A549 (cell line): ENCODE measurements around the gene CSTF3. TPM values are rescaled to one million over a fixed set of nuclear protein-coding genes. Genes with fewer than 3 reads are reported as not detected.

Experiments used
- ATAC-seq, 2 experiments: fragments of 200-7000 bp in 1 of 2; fragments of >200 bp in 1 of 2; cut with Nextera tagmentation in 1 of 2; cut with Tn5 transposase in 1 of 2; 3 replicates each; pipeline versions ENCODE4 v1.8.0 to v1.9.1; 2018 to 2020; ENCODE audit warnings: mild to moderate bottlenecking in 1 of 2, moderate library complexity in 1 of 2
- CTCF ChIA-PET: fragments of 300-600 bp; sonication (Branson Sonifier 250); formaldehyde crosslinking; extraction: SDS; loops from one replicate; lab custom pipeline; 2021; ENCODE audit warnings: antibody characterized with exemption, inconsistent platforms; lab: Yijun Ruan, JAX
- POLR2A ChIA-PET: fragments of 350-600 bp; formaldehyde crosslinking; extraction: SDS; loops from one replicate; lab custom pipeline; 2021; ENCODE audit warnings: antibody characterized with exemption, inconsistent platforms; lab: Yijun Ruan, JAX
- DNase-seq, 2 experiments: peaks; one replicate each; pipeline versions ENCODE4 v3.0.0 to v3.0.0-alpha.2; 2011 to 2016; ENCODE audit warnings: low read depth in 1 of 2, low spot score in 1 of 2
- FAIRE-seq: peaks from 2 replicates; lab custom pipeline; 2011; peaks lifted over from hg19 to GRCh38; lab: Jason Lieb, UNC
- H3K27ac ChIP-seq, 2 experiments: fragments of >200 bp; sonication (Bioruptor Twin); formaldehyde crosslinking; 3 replicates each; pipeline ENCODE4 v1.5.1; 2016 to 2017
- H3K4me1 ChIP-seq: fragments of >200 bp; sonication (Bioruptor Twin); formaldehyde crosslinking; 3 replicates; pipeline ENCODE4 v1.6.1; 2016
- H3K4me2 ChIP-seq: fragments of >200 bp; sonication (Bioruptor Twin); formaldehyde crosslinking; 3 replicates; pipeline ENCODE4 v1.6.1; 2016
- H3K4me3 ChIP-seq: fragments of >200 bp; sonication (Bioruptor Twin); formaldehyde crosslinking; 3 replicates; pipeline ENCODE4 v1.5.1; 2016
- H3K9me3 ChIP-seq: fragments of >200 bp; sonication (Bioruptor Twin); formaldehyde crosslinking; 3 replicates; pipeline ENCODE4 v1.6.1; 2016
- BHLHE40 ChIP-seq: IDR thresholded peaks from 2 replicates; pipeline ENCODE4 v1.6.1; 2012; ENCODE audit warnings: low read depth, low read length, inconsistent platforms
- CBX2 ChIP-seq: fragments of 200-600 bp; sonication (generic); IDR thresholded peaks from 2 replicates; pipeline ENCODE4 v1.6.1; 2016; ENCODE audit warnings: low read depth, mild to moderate bottlenecking, borderline replicate concordance
- CBX8 ChIP-seq: fragments of 200-600 bp; sonication (generic); IDR thresholded peaks from 2 replicates; pipeline ENCODE4 v1.6.1; 2016
- CHD2 ChIP-seq: fragments of 150-350 bp; IDR thresholded peaks from 2 replicates; pipeline ENCODE4 v1.6.1; 2014; ENCODE audit warnings: low read length; ENCODE audit not compliant: partially characterized antibody
- CHD4 ChIP-seq: fragments of 200-600 bp; sonication (generic); IDR thresholded peaks from 2 replicates; pipeline ENCODE4 v1.6.1; 2016; ENCODE audit warnings: antibody characterized with exemption, mild to moderate bottlenecking, borderline replicate concordance
- EHMT2 ChIP-seq: fragments of 200-600 bp; sonication (generic); IDR thresholded peaks from 2 replicates; pipeline ENCODE4 v1.6.1; 2016; ENCODE audit warnings: antibody characterized with exemption, low read depth, mild to moderate bottlenecking, moderate library complexity
- ELK1 ChIP-seq: fragments of 150-350 bp; IDR thresholded peaks from 2 replicates; pipeline ENCODE4 v1.6.1; 2014; ENCODE audit warnings: low read depth, mild to moderate bottlenecking, low read length
- ESRRA ChIP-seq: fragments of 150-350 bp; IDR thresholded peaks from 2 replicates; pipeline ENCODE4 v1.6.1; 2014; ENCODE audit warnings: mild to moderate bottlenecking, low read length, borderline replicate concordance
- FOSL2 ChIP-seq, 2 experiments: fragments of 450-650 bp in 1 of 2; fragments of >200 bp in 1 of 2; sonication (Bioruptor Twin) in 1 of 2; formaldehyde crosslinking; IDR thresholded peaks; 2 replicates each; pipeline versions ENCODE4 v1.5.0 to v1.6.1; 2016 to 2020; ENCODE audit warnings: mild to moderate bottlenecking in 1 of 2, moderate library complexity in 1 of 2
- HES2 ChIP-seq: fragments of >200 bp; sonication (Bioruptor Twin); formaldehyde crosslinking; IDR thresholded peaks from 2 replicates; pipeline ENCODE4 v1.6.1; 2016
- HOXA7 ChIP-seq: fragments of 250-450 bp; sonication (Bioruptor Pico); IDR thresholded peaks from 2 replicates; pipeline ENCODE4 v1.5.0; 2020; ENCODE audit warnings: mild to moderate bottlenecking, moderate library complexity
- HOXB13 ChIP-seq: fragments of 250-450 bp; sonication (Bioruptor Pico); IDR thresholded peaks from 2 replicates; pipeline ENCODE4 v1.5.0; 2020; ENCODE audit warnings: low read depth, mild to moderate bottlenecking, moderate library complexity
- HOXB5 ChIP-seq: fragments of 250-450 bp; sonication (Bioruptor Pico); IDR thresholded peaks from 2 replicates; pipeline ENCODE4 v1.5.0; 2020; ENCODE audit warnings: mild to moderate bottlenecking, moderate library complexity
- JUN ChIP-seq, 2 experiments: fragments of >200 bp; sonication (Bioruptor Twin); formaldehyde crosslinking; IDR thresholded peaks; 2 replicates in 1 of 2; 3 replicates in 1 of 2; pipeline ENCODE4 v1.6.1; 2016 to 2017
- KDM1A ChIP-seq: fragments of 200-600 bp; sonication (generic); IDR thresholded peaks from 2 replicates; pipeline ENCODE4 v1.6.1; 2016; ENCODE audit warnings: low read depth, mild to moderate bottlenecking
- MAFK ChIP-seq: fragments of 450-650 bp; IDR thresholded peaks from 2 replicates; pipeline ENCODE4 v1.6.1; 2014; ENCODE audit not compliant: partially characterized antibody
- MAX ChIP-seq: IDR thresholded peaks from 2 replicates; pipeline ENCODE4 v1.6.1; 2012
- MYC ChIP-seq: IDR thresholded peaks from 2 replicates; pipeline ENCODE4 v1.6.1; 2012; ENCODE audit warnings: mild to moderate bottlenecking, inconsistent platforms, low read length, improper control_type of control experiment, borderline replicate concordance
- SREBF2 ChIP-seq: fragments of 450-650 bp; IDR thresholded peaks from 2 replicates; pipeline ENCODE4 v1.6.1; 2014; ENCODE audit warnings: mild to moderate bottlenecking, moderate library complexity
- TFCP2L1 ChIP-seq: fragments of 250-450 bp; sonication (Bioruptor Pico); IDR thresholded peaks from 2 replicates; pipeline ENCODE4 v1.5.0; 2021; ENCODE audit warnings: mild to moderate bottlenecking
- ZFP36 ChIP-seq: fragments of 450-650 bp; IDR thresholded peaks from 2 replicates; pipeline ENCODE4 v1.6.1; 2014; ENCODE audit warnings: borderline replicate concordance; ENCODE audit not compliant: partially characterized antibody
- WGBS: methylation state at CpG from one replicate; pipeline ENCODE4 v1.1.6; 2017; ENCODE audit errors: missing lambda C conversion rate; 5-methylcytosine and 5-hydroxymethylcytosine counted together
- polyA plus RNA-seq, 4 experiments: library from polyadenylated mRNA; depleted of rRNA in 3 of 4; stranded (reverse); fragments of >200 nt; fragmentation: RNase III in 1 of 4; extraction: RNeasy Plus Mini Kit Qiagen cat#74134 plus additional on column Dnase treatment in 1 of 4; gene quantifications; 2 replicates in 3 of 4; 3 replicates in 1 of 4; pipeline ENCODE4 v1.2.3, GENCODE V29; 2011 to 2017

CSTF3 gene
- polyA plus RNA-seq, 2 of the 4 experiments (the other 2 are of a cell fraction) = 53.2 to 53.9 TPM

GRCh38 chr11:33133761-33134160 is 27.5 kb downstream of the CSTF3 start:
- CTCF ChIA-PET = no interaction called here
- FAIRE-seq (no peak), ATAC-seq (no peak)

GRCh38 chr11:33132510-33132909 is 28.8 kb downstream of the CSTF3 start:
- Histone ChIP-seq H3K4me2 (no peak overlapping the region), H3K9me3 (no peaks in the 10 kb centered on the region), H3K4me1 (peaks cover 10% of the 10 kb centered on the region; the same call in 1 of the 3 replicates), H3K27ac (no peak overlapping the region), H3K4me3 (no peak overlapping the region)
- no peak for ATAC-seq
- TF ChIP-seq BHLHE40 (no peak), SREBF2 (no peak), KDM1A (no peak), MAX (no peak), EHMT2 (no peak), CBX8 (no peak)
- no peak for DNase-seq
- POLR2A ChIA-PET = no interaction called here
- no peak for FAIRE-seq
- WGBS = 70% methylated on average over 4 of the region's 4 CpGs
- CTCF ChIA-PET = no interaction called here

More at GRCh38 chr11:33133761-33134160, 27.5 kb downstream of the CSTF3 start:
- H3K4me1 ChIP-seq = peaks cover 10% of the 10 kb centered on the region; the same call in 1 of the 3 replicates
- no peak overlapping the region for H3K4me3 ChIP-seq
- no peaks in the 10 kb centered on the region for H3K9me3 ChIP-seq
- H3K4me2 ChIP-seq = no peak overlapping the region
- TF ChIP-seq TFCP2L1 (CRISPR knock-in tag) = no peak
- TF ChIP-seq CBX2 = no peak
- TF ChIP-seq JUN (IDR thresholded peaks at IDR 0.05) = no peak
- no peak for TF ChIP-seq CHD4
- no peak for TF ChIP-seq FOSL2 (IDR thresholded peaks at IDR 0.05)
- TF ChIP-seq FOSL2 (CRISPR knock-in tag; IDR thresholded peaks at IDR 0.05) = no peak
- TF ChIP-seq ESRRA = no peak
- no peak for TF ChIP-seq MAX
- no peak for TF ChIP-seq MAFK
- TF ChIP-seq ZFP36 = no peak
- no peak for TF ChIP-seq MYC
- no peak for TF ChIP-seq SREBF2
- TF ChIP-seq HOXB5 (CRISPR knock-in tag) = no peak
- TF ChIP-seq CHD2 = no peak
- no peak for TF ChIP-seq HOXB13 (CRISPR knock-in tag)
- WGBS = 97% methylated on average over 3 of the region's 3 CpGs
- DNase-seq = no peak
- no peak overlapping the region for H3K27ac ChIP-seq
- POLR2A ChIA-PET = interaction anchor here (0.6 kb wide), 1 partner anchor 196 kb away, joined by 3 read pairs; no protein-coding TSS in a partner anchor

- Histone ChIP-seq H3K4me3 (no peak overlapping the region), H3K9me3 (no peaks in the 10 kb centered on the region), H3K4me2 (no peak overlapping the region), H3K27ac (no peak overlapping the region), H3K4me1 (no peaks in the 10 kb centered on the region)
- CTCF ChIA-PET = no interaction called here
- 78% methylated on average over 2 of the region's 2 CpGs for WGBS
- POLR2A ChIA-PET = no interaction called here
- no peak for DNase-seq
- TF ChIP-seq HOXA7 (CRISPR knock-in tag) = no peak
- no peak for TF ChIP-seq ELK1
- TF ChIP-seq HES2 = no peak
- TF ChIP-seq TFCP2L1 (CRISPR knock-in tag) = no peak
- no peak for TF ChIP-seq JUN (IDR thresholded peaks at IDR 0.05)
- ATAC-seq = no peak
- no peak for FAIRE-seq
These were observed 32.5 kb downstream of the CSTF3 start for GRCh38 chr11:33128739-33129138.
